ENCODE data around the gene CAPS.

The CAPS gene

GRCh38 chr19:5935473-5936291 lies 21.6 kb downstream of the CAPS start:
- DNase-seq = no peak

- no peak for DNase-seq
Observed at GRCh38 chr19:5936292-5936592, 22.2 kb downstream of the CAPS start.

- DNase-seq = no peak
Observed at GRCh38 chr19:5937550-5937949, 23.5 kb downstream of the CAPS start.

- no peak for DNase-seq
Observed at GRCh38 chr19:5940260-5941208, 26.5 kb downstream of the CAPS start.

DNA sequence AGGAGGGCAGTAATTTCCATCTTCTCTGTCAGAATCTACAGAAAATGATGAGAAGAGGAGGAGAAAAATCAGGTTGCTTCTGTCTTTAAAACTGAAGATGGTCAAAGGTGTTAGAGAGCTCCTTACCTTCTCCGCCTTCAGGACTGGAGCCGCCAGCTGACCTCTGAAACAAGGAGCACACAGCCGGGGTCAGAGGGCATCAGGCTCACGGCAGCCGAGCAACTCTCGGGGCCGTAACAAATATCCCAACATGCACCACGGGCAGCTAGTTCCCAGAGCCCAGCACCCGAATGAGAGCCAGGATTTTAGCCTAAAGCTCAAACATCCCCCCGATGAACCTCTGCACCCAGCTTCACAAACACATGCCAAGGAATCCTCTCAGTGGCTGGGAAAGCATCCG lies 27.6 kb downstream of the CAPS start:
- no peak for DNase-seq

GRCh38 chr19:5943045-5943444 lies 29.0 kb downstream of the CAPS start:
- DNase-seq = no peak

DNA sequence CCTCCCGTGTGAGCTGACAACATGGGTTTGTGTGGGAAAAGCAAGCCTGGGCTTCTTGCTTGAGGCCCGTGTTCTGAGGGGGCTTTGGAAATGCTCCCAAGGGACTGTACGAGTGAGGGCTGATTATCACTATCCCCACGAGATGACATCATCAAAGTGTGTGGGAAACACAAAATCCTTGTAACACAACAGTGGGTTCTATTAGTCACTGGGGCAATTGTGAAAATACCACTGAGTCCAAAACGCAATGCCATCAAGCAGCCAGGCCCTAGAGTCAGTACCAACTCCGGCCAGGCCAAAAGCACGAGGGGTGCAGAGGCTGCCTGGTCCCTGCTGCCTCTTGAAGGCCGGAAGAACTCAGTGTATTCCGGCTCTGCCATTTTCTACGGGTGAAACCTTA lies 29.6 kb downstream of the CAPS start:
- DNase-seq = no peak

DNA sequence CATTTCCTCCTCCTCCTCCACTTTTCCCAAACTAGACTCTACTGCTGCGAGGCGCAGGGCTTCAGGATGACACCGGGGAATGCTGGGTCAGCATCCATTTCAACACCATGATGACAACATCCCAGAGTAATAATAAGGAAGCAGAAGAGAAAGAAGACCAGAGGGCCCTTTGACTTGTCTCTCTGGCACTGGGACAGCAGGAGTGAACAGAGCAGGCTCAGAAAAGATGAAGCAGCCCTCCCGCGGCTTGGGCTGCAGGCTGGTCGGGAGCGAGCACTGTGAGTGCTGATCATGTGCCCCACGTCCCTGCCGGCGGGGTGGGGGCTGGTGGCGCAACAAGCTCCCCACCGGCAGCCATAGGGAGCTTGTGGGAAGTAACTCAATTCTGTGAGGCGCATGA lies 33.4 kb downstream of the CAPS start:
- DNase-seq = no peak

DNA sequence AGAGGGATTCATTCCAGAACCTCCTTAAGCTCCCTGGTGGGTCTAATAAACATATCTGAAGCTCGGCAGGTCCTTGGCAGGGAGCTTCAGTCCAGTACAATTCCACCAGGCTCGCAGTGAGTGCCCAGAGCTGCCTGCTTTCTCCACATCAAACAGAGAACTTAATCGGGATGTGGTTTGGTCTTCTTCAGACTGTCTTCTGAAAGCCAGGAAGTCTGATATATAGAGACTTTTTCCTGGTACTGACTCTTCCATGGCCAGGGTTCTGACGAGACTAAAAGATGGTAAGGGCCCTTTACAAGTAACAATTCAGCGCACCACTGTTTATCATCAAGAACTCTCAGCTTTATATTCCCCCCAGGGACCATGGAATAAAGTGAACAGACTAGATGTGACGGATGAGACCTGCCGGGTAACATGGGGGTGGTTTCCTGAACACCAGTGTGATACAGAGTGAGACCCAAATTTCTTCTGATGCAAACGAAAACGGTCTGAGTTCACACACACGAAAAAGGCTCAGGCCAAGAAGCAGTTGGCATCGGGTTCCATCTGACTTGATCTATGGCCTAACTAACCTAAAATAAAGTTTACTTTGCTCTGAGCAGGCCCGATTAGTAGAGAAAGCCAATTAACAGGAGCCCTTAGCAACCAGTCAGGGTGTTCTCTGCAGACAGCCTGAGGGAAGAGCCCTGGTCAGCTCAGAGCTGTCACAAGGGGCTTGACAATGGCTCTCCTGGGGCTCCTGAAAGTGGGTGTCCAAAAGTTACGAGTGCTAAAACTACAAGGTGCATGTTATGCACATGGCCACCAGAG lies 34.9 kb downstream of the CAPS start:
- DNase-seq = no peak

DNA sequence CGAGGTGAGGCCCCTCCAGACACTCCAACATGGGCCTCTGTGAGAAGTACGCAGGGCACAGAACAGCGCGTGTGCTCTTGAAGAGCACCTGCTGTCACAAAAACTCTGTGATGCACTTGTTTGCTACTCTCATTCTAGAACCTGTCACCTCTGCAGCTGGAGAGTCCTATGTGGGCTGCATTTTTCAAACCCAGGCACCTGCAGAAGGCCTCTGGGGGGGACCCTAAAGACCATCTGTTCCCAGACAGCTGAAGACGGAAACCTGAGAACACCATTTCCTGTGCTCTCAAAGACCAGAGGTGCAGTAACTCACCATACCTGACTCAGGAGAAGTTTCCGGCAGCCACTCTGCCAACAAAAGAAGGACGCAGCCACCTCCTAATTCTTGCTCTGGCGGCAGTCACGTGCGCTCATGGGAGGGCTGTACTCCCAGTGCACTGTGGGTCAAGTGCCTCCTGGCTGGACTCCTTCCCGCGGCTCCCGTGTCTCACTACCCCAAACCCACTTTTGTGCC lies 35.8 kb downstream of the CAPS start:
- no peak for DNase-seq

- no peak for DNase-seq
Observed at GRCh38 chr19:5950741-5951140, 36.7 kb downstream of the CAPS start.

- no peak for DNase-seq
Observed at GRCh38 chr19:5951338-5951861, 37.3 kb downstream of the CAPS start.

GRCh38 chr19:5952193-5953029 lies 38.4 kb downstream of the CAPS start:
- DNase-seq = no peak

DNA sequence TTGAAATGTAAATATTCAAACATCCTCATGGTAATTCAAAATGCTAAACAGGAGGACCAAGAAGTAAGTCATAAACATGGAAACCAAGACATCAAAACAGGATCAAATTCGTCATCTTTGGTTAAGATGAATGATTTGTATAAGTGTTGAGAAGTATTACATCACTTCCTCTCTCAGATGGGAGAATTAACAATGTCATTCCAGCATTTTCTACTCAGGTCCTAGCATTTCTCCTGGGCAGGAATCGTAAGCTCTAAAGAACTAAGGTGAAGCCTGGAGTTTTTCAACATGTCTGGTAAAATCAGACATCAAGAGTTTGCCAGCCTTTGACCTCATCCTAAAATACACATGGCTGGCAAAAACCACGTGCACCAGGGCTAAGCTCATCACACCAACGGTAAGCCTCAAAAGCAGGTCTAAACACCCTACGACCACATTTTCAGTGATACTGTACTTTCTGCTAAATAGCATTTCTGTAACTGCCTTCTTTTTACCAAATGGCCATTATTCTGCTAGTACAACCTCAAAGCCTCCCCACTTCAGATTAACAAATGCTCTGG lies 39.1 kb downstream of the CAPS start:
- DNase-seq = no peak

DNA sequence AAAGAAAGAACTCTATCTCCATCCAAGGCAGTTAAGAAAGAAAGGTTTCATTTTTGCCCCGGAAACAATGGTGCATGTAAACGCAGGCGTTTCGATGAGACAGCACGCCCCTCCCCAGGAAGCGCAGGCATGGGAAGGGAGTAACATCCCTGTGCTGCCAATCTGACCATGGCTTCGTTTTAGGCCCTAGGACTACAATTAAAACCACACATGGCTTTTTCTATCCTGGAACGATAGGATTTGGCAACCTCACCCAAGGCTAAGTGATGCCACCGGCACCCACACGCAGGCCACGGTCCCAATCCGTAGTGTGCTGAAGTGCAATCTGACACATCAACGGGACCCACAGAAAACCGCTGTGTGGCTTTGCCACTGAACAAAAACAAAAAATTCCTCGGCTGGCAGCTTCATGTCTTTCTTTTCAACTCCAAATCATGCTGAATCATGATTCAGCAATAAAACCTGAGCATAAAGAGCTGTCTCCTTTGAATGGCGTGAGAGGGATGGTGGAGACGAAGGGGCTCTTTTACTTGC lies 39.7 kb downstream of the CAPS start:
- DNase-seq = no peak

DNA sequence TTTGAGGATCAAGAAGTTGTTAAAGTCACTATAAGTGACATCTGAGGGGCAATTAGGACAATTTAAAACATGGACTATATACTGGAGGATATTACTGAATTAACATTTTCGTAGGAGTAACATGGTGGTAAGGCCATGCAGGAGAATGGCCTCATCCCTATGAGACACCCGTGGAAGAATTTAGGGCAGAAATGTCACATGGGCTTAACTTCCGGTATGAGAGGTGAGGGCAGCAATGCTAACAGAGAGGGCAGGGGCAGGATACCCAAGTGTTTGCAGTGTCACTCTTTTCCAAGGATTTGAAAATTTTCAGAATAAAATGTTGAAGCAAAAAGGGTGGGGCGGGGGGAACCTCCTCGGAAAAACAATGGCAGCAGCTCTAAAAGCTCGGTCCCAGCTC lies 40.2 kb downstream of the CAPS start:
- DNase-seq = no peak

GRCh38 chr19:5955636-5955935 lies 41.5 kb downstream of the CAPS start:
- no peak for DNase-seq

- no peak for DNase-seq
Observed at GRCh38 chr19:5956323-5956722, 42.3 kb downstream of the CAPS start.

GRCh38 chr19:5956728-5957127 lies 42.7 kb downstream of the CAPS start:
- no peak for DNase-seq

GRCh38 chr19:5957170-5957569 lies 43.1 kb downstream of the CAPS start:
- no peak for DNase-seq

- DNase-seq = no peak
Observed at GRCh38 chr19:5958074-5958850, 44.2 kb downstream of the CAPS start.

Measured in activated CD4-positive, CD25-positive, alpha-beta regulatory T cell (primary cell).